PC-3 (cell line): ENCODE results near the gene NTHL1. TPM values are rescaled to one million over a fixed set of nuclear protein-coding genes. Genes with fewer than 3 reads are reported as not detected.

Source experiments
- ATAC-seq: fragments of 200-7000 bp; cut with Tn5 transposase; 2 replicates; pipeline ENCODE4 v1.9.1; 2020; ENCODE audit warnings: mild to moderate bottlenecking, moderate library complexity
- Bru-seq: library from RNA; stranded (reverse); fragments of 400-500 nt; gene quantifications from one replicate; lab custom pipeline; 2021; lab: Mats Ljungman, UMichigan
- BruChase-seq, 2 experiments: library from RNA; stranded (reverse); fragments of 400-500 nt; gene quantifications; one replicate each; lab custom pipeline; 2021; lab: Mats Ljungman, UMichigan
- BruUV-seq: library from RNA; stranded (reverse); fragments of 400-500 nt; replicated peaks from 2 replicates; lab custom pipeline; 2021; lab: Mats Ljungman, UMichigan
- CTCF ChIA-PET: fragments of 300-600 bp; sonication (Branson Sonifier 250); formaldehyde crosslinking; loops from one replicate; lab custom pipeline; 2022; ENCODE audit warnings: antibody characterized with exemption; lab: Charles Lee
- POLR2A ChIA-PET: fragments of 300-600 bp; sonication (Branson Sonifier 250); formaldehyde crosslinking; loops from one replicate; lab custom pipeline; 2022; ENCODE audit warnings: antibody characterized with exemption; ENCODE audit not compliant: unreplicated experiment; lab: Charles Lee
- DNase-seq: peaks from one replicate; pipeline ENCODE4 v3.0.0-alpha.2; 2015
- H2AFZ ChIP-seq: fragments of 300-600 bp; sonication (generic); 2 replicates; pipeline ENCODE4 v1.6.0; 2016; ENCODE audit warnings: antibody characterized with exemption, low read length
- H3F3A ChIP-seq: fragments of 300-600 bp; sonication (generic); one replicate; pipeline ENCODE4 v1.6.0; 2017; ENCODE audit warnings: antibody characterized with exemption, low read length, control low read depth, mild to moderate bottlenecking; ENCODE audit not compliant: unreplicated experiment
- H3K27ac ChIP-seq: fragments of 300-600 bp; sonication (generic); 2 replicates; pipeline ENCODE4 v1.5.1; 2016; ENCODE audit warnings: mild to moderate bottlenecking, low read length
- H3K27me3 ChIP-seq: fragments of 300-600 bp; sonication (generic); 2 replicates; pipeline ENCODE4 v1.6.1; 2016; ENCODE audit warnings: low read length, mixed read lengths
- H3K36me3 ChIP-seq: fragments of 300-600 bp; sonication (generic); 2 replicates; pipeline ENCODE4 v1.6.1; 2016; ENCODE audit warnings: low read depth, mixed run types, low read length, mixed read lengths
- H3K4me1 ChIP-seq: fragments of 300-600 bp; sonication (generic); 2 replicates; pipeline ENCODE4 v1.5.1; 2016; ENCODE audit warnings: low read length; ENCODE audit not compliant: insufficient read depth
- H3K4me2 ChIP-seq: fragments of 300-600 bp; sonication (generic); 2 replicates; pipeline ENCODE4 v1.6.0; 2016; ENCODE audit warnings: low read length
- H3K4me3 ChIP-seq: fragments of 300-600 bp; sonication (generic); 2 replicates; pipeline ENCODE4 v1.5.1; 2016; ENCODE audit warnings: mild to moderate bottlenecking, low read length, mixed read lengths
- H3K79me2 ChIP-seq: fragments of 300-600 bp; sonication (generic); 2 replicates; pipeline ENCODE4 v1.6.1; 2017; ENCODE audit warnings: low read length, mixed read lengths
- H3K9ac ChIP-seq: fragments of 300-600 bp; sonication (generic); 2 replicates; pipeline ENCODE4 v1.6.0; 2016; ENCODE audit warnings: mild to moderate bottlenecking, low read length
- H3K9me2 ChIP-seq: fragments of 300-600 bp; sonication (generic); replicated peaks from 2 replicates; pipeline ENCODE4 v1.6.1; 2016; ENCODE audit warnings: mixed run types, low read length, mixed read lengths
- H3K9me3 ChIP-seq: fragments of 300-600 bp; sonication (generic); 2 replicates; pipeline ENCODE4 v1.6.1; 2016; ENCODE audit warnings: low read length, mixed read lengths
- H4K20me1 ChIP-seq: fragments of 300-600 bp; sonication (generic); 2 replicates; pipeline ENCODE4 v1.6.1; 2016; ENCODE audit warnings: low read length, mixed read lengths
- CTCF ChIP-seq: fragments of 300-600 bp; sonication (generic); conservative IDR thresholded peaks from 2 replicates; pipeline ENCODE4 v1.5.1; 2017; ENCODE audit warnings: antibody characterized with exemption, low read depth, mild to moderate bottlenecking, low read length
- EZH2 ChIP-seq: fragments of 300-600 bp; sonication (generic); IDR thresholded peaks from one replicate; pipeline ENCODE4 v1.6.1; 2017; ENCODE audit warnings: antibody characterized with exemption, mild to moderate bottlenecking, low read length; ENCODE audit not compliant: unreplicated experiment
- EZH2phosphoT487 ChIP-seq: fragments of 300-600 bp; sonication (generic); IDR thresholded peaks from 2 replicates; pipeline ENCODE4 v1.6.1; 2018; ENCODE audit warnings: mild to moderate bottlenecking, antibody characterized with exemption, low read length, borderline replicate concordance
- intact Hi-C: fragments of 100-400 bp; cut with micrococcal nuclease; formaldehyde crosslinking; loops from 2 replicates; pipeline ENCODE4 v1.9.0; 2023
- long read RNA-seq: library from polyadenylated mRNA; unstranded; transcript quantifications from one replicate; pipeline ENCODE4 v2.0.0, GENCODE V29; 2021; ENCODE audit not compliant: unreplicated experiment
- total RNA-seq: library from RNA; depleted of rRNA; stranded (reverse); fragments of >200 nt; gene quantifications from 2 replicates; pipeline ENCODE4 v1.2.3, GENCODE V29; 2014; rRNA removed

NTHL1 gene
- total RNA-seq (87.1 and 90.1 TPM in 2 replicates), Bru-seq, nascent RNA (percentile 51 among the genes with signal in this experiment), BruChase-seq, experiment 1, labeled RNA remaining after a 6-hour chase (percentile 54 among the genes with signal in this experiment), BruChase-seq, experiment 2, labeled RNA remaining after a 2-hour chase (percentile 52 among the genes with signal in this experiment)
- long read RNA-seq, transcript NTHL1-201 (6 exons, 1,067 nt): major isoform, 25 of 48 reads
- long read RNA-seq, partial matches to known transcripts: 6 of 48 reads
- long read RNA-seq, other reads (novel, unspliced or antisense): 15 of 48 reads

GRCh38 chr16:2047330-2048115 lies at the start of gene NTHL1, which contains the start of gene TSC2:
TSS of gene NTHL1 (minus strand) at chr16:2047834. CDS start at chr16:2047823, 11 bp downstream.
TSS of gene TSC2 (plus strand) at chr16:2047985. CDS start at chr16:2048616, 631 bp downstream.
- Histone ChIP-seq H3K4me3 (peak within 1 kb of the TSS; percentile 94), H3K4me2 (peak within 1 kb of the TSS; percentile 99), H3K27ac (peak within 1 kb of the TSS; percentile 71), H3K4me1 (peaks cover 36% of the 10 kb centered on the region), H3K9me2 (no peaks in the 10 kb centered on the region), H4K20me1 (no peaks in the 10 kb centered on the region), H2AFZ (peak within 1 kb of the TSS; percentile 83), H3F3A (no peaks in the 10 kb centered on the region), H3K9me3 (no peaks in the 10 kb centered on the region), H3K36me3 (no peaks in the 10 kb centered on the region), H3K27me3 (no peaks in the 10 kb centered on the region), H3K79me2 (peaks cover 44% of the 10 kb centered on the region), H3K9ac (peak within 1 kb of the TSS; percentile 84)
- BruUV-seq: no TSS peak
- TF ChIP-seq EZH2phosphoT487 (no peak), CTCF (peak; percentile 12; the same call in 1 of the 2 replicates)
- ChIA-PET CTCF (interaction anchor here (0.7 kb wide), 1 partner anchor 25 kb away, joined by 3 read pairs; no protein-coding TSS in a partner anchor), POLR2A (interaction anchor here (0.6 to 1.0 kb wide), 3 partner anchors 9 to 14 kb away, joined by 3 read pairs; no protein-coding TSS in a partner anchor)
- DNase-seq (peak; percentile 92), ATAC-seq (peak; percentile 91)
- intact Hi-C loops: no loop called here

DNA sequence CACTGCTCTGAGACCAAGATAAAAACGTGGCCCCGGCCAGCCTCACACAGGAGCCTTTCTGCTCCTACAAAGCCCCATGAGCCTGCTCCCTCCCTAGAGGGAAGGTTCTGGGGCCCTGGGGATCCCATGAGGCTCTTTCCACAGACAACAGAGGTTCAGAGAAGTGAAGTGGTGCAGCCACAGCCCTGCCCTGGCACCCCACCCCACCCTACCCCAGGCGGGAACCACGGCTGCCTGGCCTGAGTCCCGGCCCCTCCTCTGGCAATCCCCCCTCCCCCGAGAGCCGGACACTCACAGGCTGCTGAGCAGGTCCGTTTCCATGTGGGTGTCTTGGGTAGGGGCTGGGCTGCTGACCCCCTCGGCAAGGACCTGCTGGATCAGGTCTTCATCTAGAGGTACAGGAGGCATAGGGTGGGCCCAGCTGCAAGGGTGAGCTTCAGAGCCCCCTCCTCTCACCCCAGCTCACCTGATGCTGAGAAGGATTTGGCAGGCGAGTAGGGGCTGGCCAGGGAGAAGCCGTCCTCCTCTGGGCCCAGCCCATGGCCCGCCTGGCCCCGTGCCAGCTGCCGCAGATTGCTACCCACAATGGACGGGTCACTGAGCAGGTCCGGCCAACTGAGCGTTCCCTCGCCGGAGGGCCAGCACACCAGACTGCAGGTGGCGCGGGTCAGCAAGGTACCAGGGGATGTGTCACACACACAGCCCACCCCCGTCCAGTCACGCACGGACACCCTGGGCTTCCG lies 49.4 kb upstream of the NTHL1 start:
- no peak overlapping the region for H3K9ac ChIP-seq
- no peak overlapping the region for H3K4me2 ChIP-seq
- H3K36me3 ChIP-seq: no peaks in the 10 kb centered on the region
- no peak overlapping the region for H3K27ac ChIP-seq
- intact Hi-C loops: no loop called here
- H3K9me2 ChIP-seq: no peaks in the 10 kb centered on the region
- ChIA-PET CTCF (no interaction called here), POLR2A (no interaction called here)
- H2AFZ ChIP-seq: no peak overlapping the region
- DNase-seq (no peak), ATAC-seq (no peak)
- TF ChIP-seq EZH2 (no peak), EZH2phosphoT487 (no peak), CTCF (no peak)
- no peaks in the 10 kb centered on the region for H3K79me2 ChIP-seq
- no peak overlapping the region for H3K4me3 ChIP-seq
- H3K4me1 ChIP-seq: no peaks in the 10 kb centered on the region
- no peaks in the 10 kb centered on the region for H4K20me1 ChIP-seq
- no TSS peak for BruUV-seq
- no peaks in the 10 kb centered on the region for H3F3A ChIP-seq
- H3K9me3 ChIP-seq: no peaks in the 10 kb centered on the region
- no peaks in the 10 kb centered on the region for H3K27me3 ChIP-seq
